GM18858 (cell line): ENCODE data around the gene AK3.
"Not testable (repeated sequence)": the region's sequence is repeated elsewhere in the genome, so short reads cannot be mapped to it uniquely, and the experiment has no call there.

Experiments used
- ATAC-seq: cut with Tn5 transposase; IDR thresholded peaks from one replicate; pipeline ENCODE4 v1.9.1; 2021; ENCODE audit not compliant: unreplicated experiment

Gene AK3

GRCh38 chr9:4669890-4670289 lies 71.1 kb downstream of the AK3 start:
- no peak for ATAC-seq

GRCh38 chr9:4668604-4669003 lies 72.4 kb downstream of the AK3 start:
- no peak for ATAC-seq

GRCh38 chr9:4667681-4668080 lies 73.3 kb downstream of the AK3 start:
- ATAC-seq: no peak

- no peak for ATAC-seq
Observed at GRCh38 chr9:4666042-4666699, 74.8 kb downstream of the AK3 start, which contains the start of gene SPATA6L. Gene SPATA6L, minus strand, starts transcription at chr9:4666480. Its CDS starts 230 bp downstream, at chr9:4666250.

GRCh38 chr9:4665357-4665756 lies 75.6 kb downstream of the AK3 start:
- ATAC-seq: no peak

GRCh38 chr9:4663956-4664355 lies 77.0 kb downstream of the AK3 start:
- ATAC-seq: no peak

GRCh38 chr9:4662989-4663792 lies 77.8 kb downstream of the AK3 start:
- no peak for ATAC-seq

GRCh38 chr9:4662108-4662988 lies 78.7 kb downstream of the AK3 start, which contains the start of gene PLPP6:
Gene PLPP6, plus strand, starts transcription at chr9:4662294. Its CDS starts 82 bp downstream, at chr9:4662376.
- peak; percentile 63 for ATAC-seq

- ATAC-seq: no peak
Observed at GRCh38 chr9:4661611-4662010, 79.4 kb downstream of the AK3 start.

- ATAC-seq: no peak
Observed at GRCh38 chr9:4661165-4661564, 79.8 kb downstream of the AK3 start.

GRCh38 chr9:4660665-4661064 lies 80.3 kb downstream of the AK3 start:
- ATAC-seq: not testable (repeated sequence)
